Activated effector memory CD4-positive, alpha-beta T cell treated with anti-CD3 and anti-CD28 coated beads, Interleukin-2, amount 50 U/mL, for 16 hours (primary cell): ENCODE measurements around the gene WWOX.
"Not testable (repeated sequence)": the region's sequence is repeated elsewhere in the genome, so short reads cannot be mapped to it uniquely, and the experiment has no call there.

Experiments
- DNase-seq: peaks from one replicate; pipeline ENCODE4 v3.0.0-alpha.2; 2020

Gene WWOX

DNA sequence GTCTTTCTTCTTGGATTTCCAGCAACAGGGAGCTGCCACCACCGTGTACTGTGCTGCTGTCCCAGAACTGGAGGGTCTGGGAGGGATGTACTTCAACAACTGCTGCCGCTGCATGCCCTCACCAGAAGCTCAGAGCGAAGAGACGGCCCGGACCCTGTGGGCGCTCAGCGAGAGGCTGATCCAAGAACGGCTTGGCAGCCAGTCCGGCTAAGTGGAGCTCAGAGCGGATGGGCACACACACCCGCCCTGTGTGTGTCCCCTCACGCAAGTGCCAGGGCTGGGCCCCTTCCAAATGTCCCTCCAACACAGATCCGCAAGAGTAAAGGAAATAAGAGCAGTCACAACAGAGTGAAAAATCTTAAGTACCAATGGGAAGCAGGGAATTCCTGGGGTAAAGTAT, 1112.1 kb downstream of the WWOX start:
- no peak for DNase-seq

DNA sequence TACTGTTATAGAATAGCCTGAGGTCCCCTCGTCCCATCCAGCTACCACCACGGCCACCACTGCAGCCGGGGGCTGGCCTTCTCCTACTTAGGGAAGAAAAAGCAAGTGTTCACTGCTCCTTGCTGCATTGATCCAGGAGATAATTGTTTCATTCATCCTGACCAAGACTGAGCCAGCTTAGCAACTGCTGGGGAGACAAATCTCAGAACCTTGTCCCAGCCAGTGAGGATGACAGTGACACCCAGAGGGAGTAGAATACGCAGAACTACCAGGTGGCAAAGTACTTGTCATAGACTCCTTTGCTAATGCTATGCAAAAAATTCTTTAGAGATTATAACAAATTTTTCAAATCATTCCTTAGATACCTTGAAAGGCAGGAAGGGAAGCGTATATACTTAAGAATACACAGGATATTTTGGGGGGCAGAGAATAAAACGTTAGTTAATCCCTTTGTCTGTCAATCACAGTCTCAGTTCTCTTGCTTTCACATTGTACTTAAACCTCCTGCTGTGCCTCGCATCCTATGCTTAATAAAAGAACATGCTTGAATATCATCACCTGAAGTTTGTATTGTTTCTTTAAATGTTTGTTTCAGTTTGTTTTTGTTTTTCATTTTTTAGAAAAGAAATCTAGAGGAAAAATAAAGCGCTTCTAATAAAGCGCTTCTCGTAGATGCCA, 1112.8 kb downstream of the WWOX start:
- no peak for DNase-seq

DNA sequence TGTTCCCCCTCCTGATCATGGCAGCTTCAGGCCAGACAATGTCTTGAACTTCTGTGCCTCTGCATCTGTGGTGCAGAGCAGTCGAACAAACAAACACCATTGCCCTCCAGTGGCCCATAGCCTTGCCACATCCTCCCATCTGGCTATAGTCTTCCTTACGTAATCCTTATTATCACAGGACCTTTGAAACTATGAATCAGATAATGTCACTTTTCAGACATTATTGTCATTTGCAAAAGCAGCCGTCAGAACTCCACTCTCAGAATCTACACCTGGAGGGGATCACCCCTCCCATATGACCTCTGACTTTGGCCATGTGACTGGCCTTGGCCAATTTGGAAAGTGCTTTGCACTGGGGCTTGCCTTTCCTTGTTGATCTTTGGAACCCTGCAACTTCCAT, 1113.8 kb downstream of the WWOX start:
- DNase-seq = no peak

DNA sequence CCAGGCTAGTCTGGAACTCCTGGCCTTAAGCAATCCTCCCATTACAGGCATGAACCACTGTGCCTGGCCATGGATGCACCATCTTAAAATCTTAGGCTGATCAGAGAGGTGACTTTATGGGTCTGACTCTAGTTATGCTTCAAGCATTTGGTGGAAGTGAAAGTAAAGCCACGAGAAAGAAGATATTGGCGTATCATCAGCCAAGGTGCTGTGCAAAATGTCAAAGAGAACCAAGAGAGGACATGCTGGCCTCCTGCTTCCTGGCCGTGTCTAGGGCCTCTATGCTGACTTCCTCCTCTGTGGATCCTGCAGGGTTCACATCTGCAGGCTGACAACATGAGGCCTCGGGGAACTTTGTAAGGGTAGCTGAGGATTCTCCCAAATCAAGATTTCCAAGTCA, 1115.8 kb downstream of the WWOX start:
- DNase-seq = no peak

DNA sequence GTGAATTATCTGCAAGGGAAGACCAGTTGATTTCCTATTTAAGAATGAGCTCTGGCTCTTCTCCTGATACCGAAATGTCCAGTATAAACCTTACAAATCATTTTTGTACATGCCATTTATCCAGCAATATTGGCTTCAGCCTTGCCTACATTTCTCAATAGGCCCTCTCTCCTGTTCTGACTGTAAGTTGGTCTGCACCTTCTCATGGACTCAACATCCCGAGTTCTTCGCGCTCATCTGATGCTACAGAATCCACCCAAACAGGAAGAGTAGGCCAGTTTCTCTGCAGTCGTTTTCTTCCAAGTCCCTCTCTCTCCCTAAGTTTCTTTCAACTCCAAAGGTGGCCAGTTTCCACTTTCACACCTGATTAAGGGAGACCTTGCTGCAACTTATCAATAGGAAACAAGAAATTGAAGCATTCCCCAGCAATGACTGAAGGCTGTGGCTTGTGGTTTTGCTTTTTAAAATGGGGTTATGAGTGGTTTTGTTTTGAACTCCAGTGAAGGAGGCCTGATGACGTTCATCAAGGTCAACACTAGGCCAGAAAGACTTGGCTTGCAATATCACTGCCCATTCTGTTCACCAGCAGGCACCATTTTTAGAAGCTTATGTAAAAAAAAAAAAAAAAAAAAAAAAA, 1118.0 kb downstream of the WWOX start:
- no peak for DNase-seq

DNA sequence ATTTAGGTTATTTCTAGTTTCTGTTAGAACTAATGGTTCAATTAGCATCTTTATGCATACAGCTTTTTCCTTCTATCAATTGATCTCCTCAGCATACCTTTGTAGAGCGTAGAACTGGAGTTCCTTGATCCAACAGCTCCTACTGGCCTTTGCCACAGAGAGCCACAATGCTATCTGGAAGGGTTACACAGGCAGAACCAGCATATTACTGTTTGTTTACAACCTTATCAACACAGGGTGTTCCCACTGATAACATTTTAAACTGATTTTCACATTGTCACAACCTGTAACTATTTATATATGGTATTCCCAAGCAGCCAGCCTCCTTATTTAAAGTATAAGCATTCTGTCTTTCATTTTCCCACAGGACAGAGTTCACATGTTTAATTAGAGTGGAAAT, 1118.9 kb downstream of the WWOX start:
- no peak for DNase-seq

DNA sequence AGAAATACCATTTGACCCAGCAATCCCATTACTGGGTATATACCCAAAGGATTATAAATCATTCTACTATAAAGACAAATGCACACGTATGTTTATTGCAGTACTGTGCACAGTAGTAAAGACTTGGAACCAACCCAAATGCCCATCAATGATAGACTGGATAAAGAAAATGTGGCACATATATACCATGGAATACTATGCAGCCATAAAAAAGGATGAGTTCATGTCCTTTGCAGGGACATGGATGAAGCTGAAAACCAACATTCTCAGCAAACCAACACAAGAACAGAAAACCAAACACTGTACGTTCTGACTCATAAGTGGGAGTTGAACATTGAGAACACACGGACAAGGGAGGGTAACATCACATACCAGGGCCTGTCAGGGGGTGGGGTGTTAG, 1126.5 kb downstream of the WWOX start:
- DNase-seq = not testable (repeated sequence)

DNA sequence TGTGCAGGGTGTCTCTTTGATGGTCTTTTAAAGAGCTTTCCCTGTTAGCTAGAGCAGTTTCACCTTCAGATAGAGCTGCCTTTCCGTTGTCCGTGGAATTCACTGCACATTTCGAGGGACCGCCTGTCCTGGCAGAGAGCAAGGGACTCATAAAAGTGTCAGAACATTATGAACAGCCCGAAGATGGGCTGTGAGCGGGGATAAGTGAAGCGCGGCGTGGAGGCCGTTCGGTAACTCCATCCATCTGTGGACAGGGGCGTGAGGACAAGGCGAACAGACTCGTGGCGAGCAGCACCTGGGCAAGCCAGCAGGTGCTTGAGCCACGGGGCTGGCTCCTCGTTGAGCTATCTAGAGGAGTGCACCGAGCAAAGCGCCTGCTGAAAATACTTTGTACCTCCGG, 1129.9 kb downstream of the WWOX start:
- no peak for DNase-seq

DNA sequence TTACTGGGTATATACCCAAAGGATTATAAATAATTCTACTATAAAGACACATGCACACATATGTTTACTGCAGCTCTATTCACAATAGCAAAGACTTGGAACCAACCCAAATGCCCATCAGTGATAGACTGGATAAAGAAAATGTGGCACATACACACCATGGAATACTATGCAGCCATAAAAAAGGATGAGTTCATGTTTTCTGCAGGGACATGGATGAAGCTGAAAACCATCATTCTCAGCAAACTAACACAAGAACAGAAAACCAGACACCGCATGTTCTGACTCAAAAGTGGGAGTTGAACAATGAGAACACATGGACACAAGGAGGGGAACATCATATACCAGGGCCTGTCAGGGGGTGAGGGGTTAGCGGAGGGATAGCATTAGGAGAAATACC, 1146.2 kb downstream of the WWOX start:
- DNase-seq = not testable (repeated sequence)

DNA sequence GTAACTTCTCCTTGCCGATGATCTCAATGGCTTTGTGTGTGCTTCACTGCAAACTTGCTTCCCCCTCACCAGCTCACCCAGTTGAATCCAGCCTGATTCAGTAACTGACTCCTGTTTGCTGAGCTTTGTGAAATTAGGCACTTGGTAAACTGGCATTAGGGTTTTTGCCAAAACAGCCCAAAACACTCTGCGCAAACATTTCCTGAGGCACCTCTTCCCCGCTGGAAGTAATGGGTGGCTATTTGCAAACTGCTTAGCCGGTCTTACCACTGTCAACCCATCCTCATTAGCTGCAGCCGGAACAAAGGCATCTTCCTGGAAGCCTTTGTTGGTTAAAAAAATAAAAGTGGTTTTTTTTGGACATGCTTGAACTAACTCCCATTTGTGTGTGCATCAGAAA, 1147.9 kb downstream of the WWOX start:
- DNase-seq = no peak

DNA sequence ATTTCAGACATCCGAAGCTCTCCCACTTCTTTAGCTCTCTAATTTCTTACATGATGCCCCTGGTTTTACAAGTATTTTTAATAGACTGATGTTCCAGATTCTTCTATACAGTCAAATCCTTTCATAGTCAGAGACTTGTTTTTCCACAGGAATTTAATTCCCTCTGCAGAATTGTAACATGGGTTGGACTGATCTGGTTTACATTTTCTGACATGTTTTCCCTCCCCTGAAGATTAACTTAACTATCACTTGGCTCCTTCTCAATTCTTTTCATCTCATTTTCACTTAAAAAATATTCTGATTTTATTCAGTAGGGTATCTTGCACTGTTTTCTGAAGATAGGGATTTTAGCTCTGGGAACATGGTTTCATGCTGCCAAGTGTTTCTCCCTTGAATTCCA, 1148.9 kb downstream of the WWOX start:
- no peak for DNase-seq

DNA sequence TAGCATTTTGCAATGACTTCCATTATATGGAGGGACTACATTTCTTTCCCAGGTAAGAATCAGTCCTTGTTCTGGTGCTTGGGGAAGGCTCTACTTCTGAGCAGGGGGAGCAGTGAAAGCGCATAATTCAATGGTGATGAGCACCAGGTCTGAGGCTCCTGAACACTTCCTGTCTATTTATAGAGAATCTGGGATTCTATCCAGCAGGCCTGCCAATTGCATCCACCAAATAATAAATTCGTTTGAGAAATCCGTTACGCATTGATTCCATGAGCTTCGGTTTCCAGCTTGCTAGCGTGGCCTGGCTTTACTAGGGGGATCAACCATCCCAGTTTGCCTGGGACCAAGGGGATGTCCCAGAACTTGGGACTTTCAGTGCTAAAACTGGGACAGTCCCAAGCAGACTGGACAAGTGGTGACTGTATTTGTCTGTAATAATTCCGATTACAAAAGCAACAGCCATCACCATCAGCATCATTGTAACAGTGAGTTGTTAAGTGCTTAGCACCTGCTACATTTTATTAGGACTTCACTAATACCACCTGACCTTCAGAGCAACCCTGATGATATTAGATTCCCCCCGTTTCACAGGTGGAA, 1151.1 kb downstream of the WWOX start:
- DNase-seq = no peak

DNA sequence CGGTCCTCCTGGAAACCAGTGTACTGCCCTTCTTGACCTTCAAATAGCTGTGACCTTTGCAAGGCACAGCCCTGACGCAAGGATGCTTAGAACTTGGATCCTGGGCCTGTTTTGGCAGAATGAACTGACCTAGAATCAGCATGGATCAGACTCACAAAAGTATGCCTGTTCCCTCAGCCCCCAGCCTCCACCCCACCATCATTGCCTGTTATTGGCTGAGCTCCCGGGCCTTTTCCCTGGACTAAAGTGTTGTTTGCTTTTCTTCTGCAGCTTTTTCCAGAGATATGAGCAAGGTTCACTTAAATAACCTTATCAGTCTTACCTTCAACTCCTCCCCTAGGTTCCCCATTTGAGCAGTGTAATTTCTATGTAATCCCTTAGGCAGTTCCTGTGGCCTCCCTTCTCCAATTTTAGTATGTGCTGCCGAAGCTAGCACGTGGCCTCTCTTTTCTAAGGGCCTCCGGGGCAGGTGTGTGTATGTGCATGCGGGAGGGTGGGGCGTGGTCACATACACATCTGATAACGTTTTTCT, 1153.7 kb downstream of the WWOX start:
- DNase-seq = no peak

DNA sequence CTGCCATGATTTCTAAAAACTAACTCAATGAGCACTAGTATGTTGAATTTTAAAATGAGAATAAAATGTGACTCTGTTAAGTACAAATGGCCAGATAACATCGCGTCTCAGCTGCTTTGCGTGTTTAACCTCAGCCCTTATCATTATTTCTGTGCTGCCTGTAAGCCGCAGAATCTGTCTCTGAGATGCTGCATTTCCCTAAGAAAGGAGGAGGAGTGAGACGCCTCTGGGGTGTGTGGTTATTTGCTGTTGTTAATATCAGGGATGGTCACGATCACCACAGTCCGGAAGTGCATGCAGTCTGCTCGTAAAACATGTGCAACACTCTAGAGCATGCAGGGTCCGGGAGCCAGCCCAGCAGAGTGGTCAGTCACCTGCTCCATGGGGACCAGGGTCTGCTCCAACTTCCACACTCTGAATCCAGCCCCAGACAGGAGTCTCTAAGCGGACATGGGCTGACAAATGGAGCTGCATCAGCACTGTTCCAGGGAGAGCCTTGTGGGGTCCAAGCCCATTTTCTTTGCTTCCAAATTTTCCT, 1158.6 kb downstream of the WWOX start:
- no peak for DNase-seq

DNA sequence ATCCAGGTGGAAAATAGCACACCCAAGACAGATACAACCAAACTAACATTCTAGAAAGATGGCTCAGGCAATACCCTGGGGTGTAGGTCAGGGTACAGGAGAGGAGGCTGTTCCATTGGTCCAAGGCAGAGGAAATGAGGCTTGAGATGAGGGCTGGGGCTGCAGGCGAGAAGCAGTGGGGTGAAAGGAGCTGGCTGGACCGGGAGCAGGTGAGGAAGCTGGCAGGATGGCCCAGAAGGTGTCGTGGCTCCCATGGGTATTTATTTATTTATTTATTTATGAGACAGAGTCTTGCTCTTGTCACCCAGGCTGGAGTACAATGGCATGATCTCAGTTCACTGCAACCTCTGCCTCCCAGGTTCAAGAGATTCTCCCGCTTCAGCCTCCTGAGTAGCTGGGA, 1161.4 kb downstream of the WWOX start:
- not testable (repeated sequence) for DNase-seq

DNA sequence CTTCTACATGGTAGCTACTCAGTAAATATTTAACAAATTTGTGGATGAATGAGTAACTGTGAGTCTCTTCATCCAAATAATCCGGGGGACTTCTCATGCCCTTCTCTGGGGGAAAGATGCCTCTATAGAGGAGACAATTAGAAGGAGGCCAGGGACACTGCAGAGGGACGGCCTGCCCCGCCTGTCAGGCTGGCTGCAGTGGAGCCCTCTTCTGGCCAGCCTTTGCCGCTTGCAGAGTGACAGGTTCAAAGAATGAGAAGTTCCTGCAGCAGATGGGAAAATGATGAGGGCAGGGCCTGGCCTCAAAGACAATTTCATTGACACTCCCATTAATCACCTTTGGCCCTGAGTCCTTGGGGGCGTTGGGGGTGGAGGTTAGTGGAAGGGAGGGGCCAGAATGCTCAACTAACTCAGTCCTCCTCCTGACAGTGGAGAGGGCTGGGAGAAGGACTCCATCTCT, 1162.1 kb downstream of the WWOX start:
- DNase-seq = peak; percentile 82

DNA sequence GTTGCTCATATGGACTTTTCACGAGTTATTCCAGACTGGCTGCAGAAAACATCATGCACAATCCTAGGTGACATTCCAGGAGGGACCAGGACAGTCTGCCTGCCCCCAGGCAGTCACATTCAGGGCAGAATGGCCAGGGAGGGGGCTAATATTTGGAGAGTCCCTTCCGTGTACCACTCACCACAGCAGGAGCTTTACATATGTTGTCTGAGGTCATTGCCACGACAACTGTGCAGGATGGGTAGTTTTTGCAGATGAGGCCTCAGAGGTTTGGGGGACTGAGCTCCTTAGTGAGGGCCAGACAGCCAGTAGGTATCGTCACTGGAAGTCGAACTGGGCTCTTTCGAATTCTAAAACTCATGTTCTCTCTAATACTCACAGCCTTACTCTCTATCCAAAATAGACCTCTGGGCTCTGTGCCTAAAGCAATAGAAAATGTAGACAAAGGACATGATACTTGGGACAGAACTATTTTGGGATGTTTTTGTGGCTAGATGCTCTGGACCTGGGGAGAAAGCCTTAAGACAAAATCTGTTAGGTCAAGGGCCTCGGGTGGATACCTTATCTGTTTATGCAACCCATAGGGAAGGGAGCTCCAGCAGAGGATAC, 1162.6 kb downstream of the WWOX start:
- no peak for DNase-seq
